DOHH2 (cell line): ENCODE results near the gene PROX2.

Source experiments
- H3F3A ChIP-seq: fragments of 200-600 bp; sonication (generic), shearing (Covaris generic); 2 replicates; pipeline ENCODE4 v1.6.0; 2016; ENCODE audit warnings: antibody characterized with exemption, mild to moderate bottlenecking; ENCODE audit not compliant: control insufficient read depth, insufficient read depth
- H3K27ac ChIP-seq: fragments of 200-600 bp; sonication (generic); 2 replicates; pipeline ENCODE4 v1.5.1; 2014; ENCODE audit warnings: low read depth, mild to moderate bottlenecking, low read length, moderate library complexity
- H3K27me3 ChIP-seq: fragments of 200-600 bp; sonication (generic); 2 replicates; pipeline ENCODE4 v1.6.1; 2014; ENCODE audit warnings: mild to moderate bottlenecking, low read length, mixed read lengths; ENCODE audit not compliant: control insufficient read depth
- H3K36me3 ChIP-seq: fragments of 200-600 bp; sonication (generic); 2 replicates; pipeline ENCODE4 v1.6.1; 2014; ENCODE audit warnings: mild to moderate bottlenecking, low read length, moderate library complexity, mixed read lengths; ENCODE audit not compliant: control insufficient read depth
- H3K4me1 ChIP-seq: fragments of 200-600 bp; sonication (generic); 2 replicates; pipeline ENCODE4 v1.6.1; 2014; ENCODE audit warnings: mild to moderate bottlenecking, low read length, mixed read lengths; ENCODE audit not compliant: control insufficient read depth
- H3K4me2 ChIP-seq: fragments of 200-600 bp; sonication (generic); 2 replicates; pipeline ENCODE4 v1.6.0; 2014; ENCODE audit warnings: mild to moderate bottlenecking, low read length, moderate library complexity
- H3K4me3 ChIP-seq: fragments of 200-600 bp; sonication (generic); 2 replicates; pipeline ENCODE4 v1.5.1; 2014; ENCODE audit warnings: mild to moderate bottlenecking, low read length, mixed read lengths
- H3K79me2 ChIP-seq: fragments of 200-600 bp; sonication (generic); 2 replicates; pipeline ENCODE4 v1.6.1; 2014; ENCODE audit warnings: mild to moderate bottlenecking, low read length, mixed read lengths; ENCODE audit not compliant: control insufficient read depth
- H3K9me2 ChIP-seq: fragments of 200-600 bp; sonication (generic); replicated peaks from 2 replicates; pipeline ENCODE4 v1.6.1; 2014; ENCODE audit warnings: mild to moderate bottlenecking, low read length, mixed read lengths; ENCODE audit not compliant: control insufficient read depth
- H3K9me3 ChIP-seq: fragments of 200-600 bp; sonication (generic); 2 replicates; pipeline ENCODE4 v1.6.1; 2014; ENCODE audit warnings: antibody characterized with exemption, low read length, mixed read lengths; ENCODE audit not compliant: control insufficient read depth, insufficient read depth
- H4K20me1 ChIP-seq: fragments of 200-600 bp; sonication (generic); 2 replicates; pipeline ENCODE4 v1.6.0; 2014; ENCODE audit warnings: low read depth, mild to moderate bottlenecking, antibody characterized with exemption, low read length, moderate library complexity; ENCODE audit not compliant: control insufficient read depth, insufficient read depth
- CTCF ChIP-seq: fragments of 200-600 bp; sonication (generic); IDR thresholded peaks from one replicate; pipeline ENCODE4 v1.5.1; 2014; ENCODE audit warnings: antibody characterized with exemption, mild to moderate bottlenecking, low read depth, low read length; ENCODE audit not compliant: poor library complexity, severe bottlenecking
- EZH2phosphoT487 ChIP-seq: fragments of 200-600 bp; sonication (generic); IDR thresholded peaks from 2 replicates; pipeline ENCODE4 v1.6.1; 2017; ENCODE audit warnings: borderline replicate concordance, mild to moderate bottlenecking, antibody characterized with exemption, low read length, moderate library complexity, mixed read lengths

The PROX2 gene

GRCh38 chr14:74921987-74922751, 46.2 kb upstream of the PROX2 start:
- peaks cover 13% of the 10 kb centered on the region for H3K4me1 ChIP-seq
- H3K4me3 ChIP-seq: peak overlapping the region; percentile 86
- no peaks in the 10 kb centered on the region for H3K36me3 ChIP-seq
- H3F3A ChIP-seq: no peaks in the 10 kb centered on the region
- H3K27ac ChIP-seq: no peak overlapping the region
- no peaks in the 10 kb centered on the region for H3K9me3 ChIP-seq
- H3K4me2 ChIP-seq: peak overlapping the region; percentile 93
- H3K79me2 ChIP-seq: no peaks in the 10 kb centered on the region
- H3K27me3 ChIP-seq: 0 out of 2 replicates have a peak, but pooled peaks cover 3% of the 10 kb centered on the region
- TF ChIP-seq CTCF: no peak
- no peak for TF ChIP-seq EZH2phosphoT487
- no peaks in the 10 kb centered on the region for H4K20me1 ChIP-seq
- H3K9me2 ChIP-seq: no peaks in the 10 kb centered on the region

GRCh38 chr14:74921053-74921620, 45.2 kb upstream of the PROX2 start:
- H3K9me3 ChIP-seq: no peaks in the 10 kb centered on the region

GRCh38 chr14:74920281-74920680, 44.3 kb upstream of the PROX2 start:
- Histone ChIP-seq H3K36me3 (no peaks in the 10 kb centered on the region), H4K20me1 (no peaks in the 10 kb centered on the region), H3K9me2 (no peaks in the 10 kb centered on the region), H3K4me2 (no peak overlapping the region), H3K9me3 (no peaks in the 10 kb centered on the region), H3K4me1 (peaks cover 13% of the 10 kb centered on the region), H3K27ac (no peak overlapping the region), H3K4me3 (no peak overlapping the region), H3K79me2 (no peaks in the 10 kb centered on the region), H3K27me3 (no peaks in the 10 kb centered on the region), H3F3A (no peaks in the 10 kb centered on the region)
- TF ChIP-seq EZH2phosphoT487: no peak
- no peak for TF ChIP-seq CTCF

More at GRCh38 chr14:74921053-74921620, 45.2 kb upstream of the PROX2 start:
- no peaks in the 10 kb centered on the region for H3F3A ChIP-seq
- H3K9me2 ChIP-seq: no peaks in the 10 kb centered on the region
- peaks cover 13% of the 10 kb centered on the region for H3K4me1 ChIP-seq
- no peak overlapping the region for H3K27ac ChIP-seq
- H4K20me1 ChIP-seq: no peaks in the 10 kb centered on the region
- no peak for TF ChIP-seq CTCF
- TF ChIP-seq EZH2phosphoT487: no peak
- no peaks in the 10 kb centered on the region for H3K79me2 ChIP-seq
- H3K27me3 ChIP-seq: no peaks in the 10 kb centered on the region
- no peaks in the 10 kb centered on the region for H3K36me3 ChIP-seq
- no peak overlapping the region for H3K4me2 ChIP-seq
- no peak overlapping the region for H3K4me3 ChIP-seq
